Ramos (cell line): Measurements from ENCODE around the gene MYCBP2.

Source experiments
- in situ Hi-C: fragments of 300-500 bp; cut with MboI; formaldehyde crosslinking; loops from one replicate; pipeline ENCODE4 v1.14.3; 2022; ENCODE audit warnings: low sequenced_read_pairs; ENCODE audit not compliant: unreplicated experiment

The MYCBP2 gene

GRCh38 chr13:77136902-77137420 lies 189.9 kb downstream of the MYCBP2 start:
- in situ Hi-C loops = no loop called here

GRCh38 chr13:77124423-77124822 lies 202.5 kb downstream of the MYCBP2 start:
- in situ Hi-C loops = no loop called here

- in situ Hi-C loops = no loop called here
Observed at GRCh38 chr13:77118134-77118533, 208.8 kb downstream of the MYCBP2 start.

GRCh38 chr13:77114271-77114670 lies 212.6 kb downstream of the MYCBP2 start:
- in situ Hi-C loops = no loop called here

GRCh38 chr13:77113496-77113895 lies 213.4 kb downstream of the MYCBP2 start:
- in situ Hi-C loops = no loop called here

GRCh38 chr13:77105051-77105450 lies 221.8 kb downstream of the MYCBP2 start:
- in situ Hi-C loops = no loop called here

GRCh38 chr13:77099415-77099814 lies 227.5 kb downstream of the MYCBP2 start:
- in situ Hi-C loops = no loop called here

GRCh38 chr13:77095288-77095687 lies 231.6 kb downstream of the MYCBP2 start:
- in situ Hi-C loops = no loop called here

- in situ Hi-C loops = no loop called here
Observed at GRCh38 chr13:77094773-77095172, 232.1 kb downstream of the MYCBP2 start.

GRCh38 chr13:77093735-77094134 lies 233.2 kb downstream of the MYCBP2 start:
- in situ Hi-C loops = no loop called here

GRCh38 chr13:77084755-77085154 lies 242.1 kb downstream of the MYCBP2 start:
- in situ Hi-C loops = no loop called here

GRCh38 chr13:77079902-77080413 lies 246.9 kb downstream of the MYCBP2 start:
- in situ Hi-C loops = no loop called here

GRCh38 chr13:77067519-77067918 lies 259.4 kb downstream of the MYCBP2 start:
- in situ Hi-C loops = no loop called here

GRCh38 chr13:77065461-77066147 lies 261.3 kb downstream of the MYCBP2 start:
- in situ Hi-C loops = no loop called here

- in situ Hi-C loops = no loop called here
Observed at GRCh38 chr13:77062097-77062496, 264.8 kb downstream of the MYCBP2 start.

- in situ Hi-C loops = no loop called here
Observed at GRCh38 chr13:77061362-77061761, 265.5 kb downstream of the MYCBP2 start.

GRCh38 chr13:77056886-77057285 lies 270.0 kb downstream of the MYCBP2 start:
- in situ Hi-C loops = no loop called here

GRCh38 chr13:77056382-77056781 lies 270.5 kb downstream of the MYCBP2 start:
- in situ Hi-C loops = no loop called here

GRCh38 chr13:77055158-77055557 lies 271.7 kb downstream of the MYCBP2 start:
- in situ Hi-C loops = no loop called here

- in situ Hi-C loops = no loop called here
Observed at GRCh38 chr13:77053192-77053591, 273.7 kb downstream of the MYCBP2 start.

GRCh38 chr13:77048681-77049080 lies 278.2 kb downstream of the MYCBP2 start:
- in situ Hi-C loops = no loop called here
